H7 (cell line): ENCODE data around the gene PNCK. TPM values are rescaled to one million over a fixed set of nuclear protein-coding genes. Genes with fewer than 3 reads are reported as not detected.

ENCODE experiments used
- total RNA-seq: library from RNA; depleted of rRNA; stranded (reverse); fragments of >200 nt; shearing (Covaris generic); gene quantifications from 2 replicates; pipeline ENCODE4 v1.2.3, GENCODE V29; 2014; rRNA removed

PNCK gene
- total RNA-seq, 1 experiment from 2014 or later: 1.7 TPM

Other genes with a start within 250 kb of the PNCK start
- gene TREX2, start 227.8 kb downstream of the PNCK start, total RNA-seq: 0.11 and 1.8 TPM in 2 replicates
- gene HAUS7, start 203.2 kb downstream of the PNCK start, total RNA-seq: 41.5 and 47.2 TPM in 2 replicates
- gene BGN, start 178.8 kb downstream of the PNCK start, total RNA-seq: 0.83 and 1.1 TPM in 2 replicates
- gene ATP2B3, start 156.2 kb downstream of the PNCK start, total RNA-seq: not detected in 2 replicates
- 27.0 and 30.4 TPM in 2 replicates for gene CCNQ, start 74.7 kb downstream of the PNCK start, total RNA-seq
- gene DUSP9, start 26.6 kb downstream of the PNCK start, total RNA-seq: 2.3 and 3.3 TPM in 2 replicates
- 29.4 and 40.2 TPM in 2 replicates for gene SLC6A8, start 14.1 kb upstream of the PNCK start, total RNA-seq
- gene BCAP31, start 50.6 kb upstream of the PNCK start, total RNA-seq: 95.0 and 176 TPM in 2 replicates
- 12.2 and 17.1 TPM in 2 replicates for gene ABCD1, start 51.0 kb upstream of the PNCK start, total RNA-seq
- gene PLXNB3, start 90.4 kb upstream of the PNCK start, total RNA-seq: 0.07 TPM in 1 of 2 replicates, not detected in the other
- not detected in 2 replicates for gene SRPK3, start 107.2 kb upstream of the PNCK start, total RNA-seq
- 63.3 and 76.2 TPM in 2 replicates for gene IDH3G, start 120.6 kb upstream of the PNCK start, total RNA-seq
- gene SSR4, start 120.9 kb upstream of the PNCK start, total RNA-seq: 148 and 198 TPM in 2 replicates
- 73.0 and 76.3 TPM in 2 replicates for gene PDZD4, start 156.7 kb upstream of the PNCK start, total RNA-seq
- gene L1CAM, start 212.4 kb upstream of the PNCK start, total RNA-seq: 9.9 and 17.0 TPM in 2 replicates
- gene AVPR2, start 230.9 kb upstream of the PNCK start, total RNA-seq: not detected in 2 replicates